ENCODE results near the gene MON1A.
"Not testable (repeated sequence)": the region's sequence is repeated elsewhere in the genome, so short reads cannot be mapped to it uniquely, and the experiment has no call there.

MON1A gene

DNA sequence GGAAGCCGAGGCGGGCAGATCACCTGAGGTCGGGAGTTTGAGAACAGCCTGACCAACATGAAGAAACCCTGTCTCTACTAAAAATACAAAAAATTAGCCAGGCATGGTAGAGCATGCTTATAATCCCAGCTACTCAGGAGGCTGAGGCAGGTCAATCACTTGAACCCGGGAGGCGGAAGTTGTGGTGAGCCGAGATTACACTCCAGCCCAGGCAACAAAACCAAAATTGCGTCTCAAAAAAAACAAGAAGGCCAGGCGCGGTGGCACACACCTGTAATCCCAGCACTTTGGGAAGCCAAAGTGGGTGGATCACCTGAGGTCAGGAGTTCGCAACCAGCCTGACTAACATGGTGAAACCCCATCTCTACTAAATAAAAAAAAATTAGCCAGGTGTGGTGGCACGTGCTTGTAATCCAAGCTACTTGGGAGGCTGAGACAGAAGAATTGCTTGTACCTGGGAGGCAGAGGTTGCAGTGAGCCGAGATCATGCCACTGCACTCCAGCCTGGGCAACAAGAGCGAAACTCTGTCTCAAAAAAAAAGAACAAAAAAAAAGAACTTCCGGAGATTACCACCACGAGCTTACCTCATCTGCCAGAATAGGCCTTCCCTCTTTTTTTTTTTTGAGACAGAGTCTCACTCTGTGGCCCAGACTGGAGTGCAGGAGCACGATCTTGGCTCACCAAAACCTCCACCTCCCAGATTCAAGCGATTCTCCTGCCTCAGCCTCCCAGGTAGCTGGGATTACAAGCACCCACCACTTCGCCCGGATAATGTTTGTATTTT, 11.6 kb downstream of the MON1A start:
- not testable (repeated sequence) for DNase-seq

DNA sequence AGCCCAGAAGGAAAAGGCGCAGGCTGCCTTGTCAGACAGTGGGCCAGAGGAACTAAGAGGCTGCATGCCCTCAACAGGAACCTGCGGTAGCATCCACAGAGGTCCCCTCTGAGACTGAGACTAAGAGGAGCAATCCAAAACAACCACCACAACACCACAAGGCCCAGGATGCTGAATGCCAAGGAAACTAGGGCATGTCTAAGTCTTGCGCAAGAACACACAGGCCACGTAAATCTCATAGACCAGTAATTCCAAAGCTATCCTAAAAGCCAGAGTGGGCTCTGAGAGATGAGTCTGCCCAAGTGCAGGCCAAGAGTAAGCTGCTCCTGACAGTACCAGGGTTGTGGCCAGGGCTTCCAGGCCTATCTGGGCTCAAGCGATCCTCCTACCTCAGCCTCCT, 12.9 kb downstream of the MON1A start:
- no peak for DNase-seq

DNA sequence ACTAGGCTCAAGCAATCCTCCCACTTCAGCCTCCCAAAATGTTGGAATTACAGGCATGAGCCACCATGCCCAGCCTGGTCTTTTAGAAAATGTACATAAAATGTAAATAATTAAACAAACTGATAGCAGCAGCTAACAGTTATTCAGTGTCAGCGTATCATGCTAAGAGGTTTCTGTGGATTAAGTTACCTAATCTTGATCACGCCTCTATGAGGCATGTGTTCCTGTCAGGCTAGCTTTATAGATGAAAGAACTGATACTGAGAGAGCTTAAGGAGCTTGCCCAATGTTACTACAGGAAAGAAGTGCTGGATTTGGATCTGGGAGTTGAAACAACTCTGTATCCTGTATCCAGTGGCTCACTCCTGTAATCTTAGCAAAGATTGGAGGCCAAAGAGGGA, 14.7 kb downstream of the MON1A start:
- no peak for DNase-seq

DNA sequence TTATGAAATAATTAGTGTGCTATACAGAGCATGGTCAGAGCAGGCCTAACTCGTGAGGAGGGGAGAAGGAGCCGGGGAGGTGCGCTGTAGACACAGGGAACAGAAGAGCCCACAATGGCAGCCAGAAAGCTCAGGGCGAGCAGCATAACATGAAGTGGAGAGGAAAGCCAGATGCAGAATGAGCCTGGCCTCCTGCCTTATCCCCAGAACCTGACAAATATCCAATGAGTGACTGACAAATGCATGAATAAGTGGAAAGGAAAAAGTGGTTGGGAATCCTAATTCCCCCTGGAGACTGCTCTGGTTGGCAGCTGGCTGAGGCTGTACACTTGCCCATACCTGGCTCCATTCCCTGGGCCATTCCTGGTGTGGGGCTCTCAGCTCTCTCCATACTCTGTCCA, 16.7 kb downstream of the MON1A start:
- DNase-seq: no peak

DNA sequence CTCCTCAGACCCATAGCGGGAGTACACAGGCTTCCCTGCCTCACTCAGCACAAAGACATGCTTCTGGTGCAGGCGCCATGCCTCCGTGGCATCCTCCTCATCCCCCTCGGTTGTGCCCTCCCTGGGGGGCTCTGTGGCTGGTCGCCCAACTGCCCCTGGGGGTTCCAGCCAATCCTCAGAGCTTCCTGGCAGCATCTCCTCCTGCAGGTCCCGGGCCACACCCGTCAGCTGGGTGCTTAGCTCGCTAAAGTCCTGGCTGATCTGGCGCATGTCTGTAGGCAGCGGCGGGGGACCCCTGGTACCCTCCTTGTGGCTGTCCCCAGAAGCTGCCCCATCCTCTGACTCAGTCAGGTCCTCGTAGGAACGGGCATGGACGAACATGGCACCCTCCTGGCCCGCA, 18.0 kb downstream of the MON1A start:
- no peak for DNase-seq

DNA sequence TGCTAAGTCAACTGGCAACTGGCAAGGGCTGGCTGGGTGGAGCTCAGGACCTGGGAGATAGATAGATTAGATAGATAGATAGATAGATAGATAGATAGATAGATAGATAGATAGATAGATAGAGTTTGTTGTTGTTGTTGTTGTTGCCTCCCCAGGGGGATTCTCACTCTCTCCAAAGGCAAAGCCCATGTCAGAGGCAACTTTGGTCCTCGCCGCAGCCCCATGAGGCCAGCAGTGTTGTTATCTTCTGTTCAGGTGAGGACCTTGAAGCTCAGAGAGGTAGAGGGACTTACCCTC, 18.5 kb downstream of the MON1A start:
- no peak for DNase-seq

DNA sequence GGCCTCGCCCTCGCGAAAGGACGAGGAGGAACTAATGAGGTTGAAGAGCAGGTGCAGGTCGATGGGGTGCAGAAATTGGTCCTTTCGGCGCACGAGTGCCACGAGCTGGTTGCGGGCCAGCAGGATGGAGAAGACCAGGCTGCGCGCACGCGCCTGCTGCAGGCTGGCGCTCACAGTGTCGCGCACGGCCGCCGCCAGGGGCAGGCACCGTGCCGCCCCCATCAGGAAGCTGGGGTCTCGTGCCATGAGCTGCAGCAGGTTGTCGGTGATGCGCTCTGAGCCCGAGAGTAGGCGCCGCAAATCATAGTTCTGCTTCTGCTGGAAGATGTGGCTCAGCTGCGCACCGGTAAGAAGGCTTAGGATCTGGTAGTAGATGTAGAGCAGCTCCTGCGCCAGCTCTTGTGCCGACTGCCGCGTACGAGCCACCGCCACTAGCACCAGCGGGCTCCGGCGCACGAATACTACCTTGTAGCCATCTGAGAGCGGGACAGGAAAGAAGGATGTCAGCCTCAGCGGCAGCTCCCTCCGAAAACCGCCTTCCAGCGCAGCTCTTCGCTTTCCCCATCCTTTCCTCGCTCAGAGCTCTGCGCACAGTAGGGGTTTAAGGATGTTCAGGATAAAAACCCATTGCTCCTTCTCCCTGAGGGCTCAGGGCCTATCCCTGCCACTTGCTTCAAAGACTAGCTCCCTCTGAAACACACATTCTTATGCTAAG, 19.0 kb downstream of the MON1A start:
- DNase-seq: no peak

DNA sequence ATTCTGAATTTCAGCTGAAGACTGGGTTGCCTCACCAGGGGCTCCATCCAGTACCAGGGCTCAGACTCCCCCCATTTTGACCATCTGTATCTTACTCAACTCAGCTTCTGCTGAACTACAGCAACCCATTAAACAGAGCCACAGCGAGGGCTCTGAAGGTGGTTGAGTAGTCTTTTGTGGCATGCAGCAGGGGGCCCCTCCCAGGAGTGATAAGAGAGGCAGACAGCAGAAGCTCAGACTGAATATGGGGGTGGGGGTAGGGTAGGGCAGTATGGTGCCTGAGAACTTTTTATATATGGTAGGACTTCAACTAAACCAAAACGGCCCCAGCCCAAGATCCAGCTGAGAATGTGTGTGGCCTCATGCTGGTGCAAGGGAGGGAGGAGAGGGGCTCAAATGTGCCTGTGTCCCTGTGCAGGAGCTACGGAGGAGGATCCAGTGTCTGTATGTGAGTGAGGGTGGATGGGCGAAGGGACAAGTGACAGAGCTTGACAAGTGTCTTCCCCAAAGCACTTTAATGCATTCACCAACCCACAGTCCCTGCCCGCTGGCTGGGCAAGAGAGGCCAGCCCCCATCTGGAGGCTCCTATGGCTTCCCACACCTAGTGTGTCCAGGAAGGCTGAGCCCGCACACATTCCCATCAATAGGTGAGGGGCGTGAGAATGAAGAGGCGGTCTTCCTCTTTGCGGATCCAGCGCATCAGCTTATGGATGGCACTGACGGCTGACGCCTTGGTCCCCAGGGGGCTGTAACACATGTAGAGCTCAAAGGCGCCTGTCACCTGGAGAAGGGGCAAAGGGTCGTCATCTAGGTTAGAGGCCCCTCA, 21.0 kb downstream of the MON1A start:
- no peak for DNase-seq

DNA sequence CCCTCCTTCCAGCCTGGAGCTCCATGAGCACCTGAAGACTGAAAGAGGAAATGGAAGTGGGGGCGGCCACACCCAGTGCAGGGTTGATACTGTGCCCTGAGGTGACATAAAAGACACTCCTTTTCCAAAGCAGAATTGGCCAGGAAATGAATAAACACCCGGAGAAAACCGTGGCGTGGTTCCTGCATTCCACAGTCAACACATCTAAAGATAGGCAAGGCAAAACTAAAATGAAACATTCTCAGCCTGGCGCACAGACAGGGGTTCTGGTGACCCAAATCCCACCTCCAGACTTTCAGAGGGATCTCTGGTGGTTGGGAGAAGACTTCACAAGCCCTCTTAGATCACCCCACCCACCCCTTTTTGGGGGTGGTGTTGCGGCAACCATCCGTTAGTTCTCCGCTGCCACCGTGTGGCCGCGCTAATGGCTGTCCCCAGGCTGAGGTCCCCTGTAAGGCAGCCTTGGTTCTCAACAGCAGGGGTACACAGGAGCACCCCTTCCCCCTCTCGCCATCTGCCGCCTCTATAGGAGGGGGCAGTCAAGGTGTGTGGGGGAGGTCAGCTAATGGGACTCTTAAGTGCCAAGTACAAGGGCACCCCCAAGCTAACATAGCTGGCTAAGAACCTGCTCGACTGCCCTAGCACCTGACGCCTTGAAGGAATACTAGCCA, 23.4 kb downstream of the MON1A start:
- DNase-seq: peak; percentile 43 to 55

DNA sequence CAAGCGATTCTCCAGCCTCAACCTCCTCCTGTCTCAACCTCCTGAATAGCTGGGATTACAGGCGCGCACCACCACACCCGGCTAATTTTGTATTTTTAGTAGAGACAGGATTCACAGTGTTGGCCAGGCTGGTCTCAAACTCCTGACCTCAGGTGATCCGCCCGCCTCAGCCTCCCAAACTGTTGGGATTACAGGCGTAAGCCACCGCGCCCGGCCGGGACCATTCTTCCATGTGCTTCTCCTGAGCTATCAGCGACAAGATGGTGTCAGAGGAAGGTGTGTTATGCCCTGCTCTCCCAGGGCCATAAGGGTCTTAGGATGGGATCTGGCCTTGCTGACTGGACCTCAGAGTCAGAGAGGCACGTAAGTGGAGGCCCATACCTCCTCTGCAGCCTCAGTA, 25.2 kb downstream of the MON1A start:
- not testable (repeated sequence) for DNase-seq

DNA sequence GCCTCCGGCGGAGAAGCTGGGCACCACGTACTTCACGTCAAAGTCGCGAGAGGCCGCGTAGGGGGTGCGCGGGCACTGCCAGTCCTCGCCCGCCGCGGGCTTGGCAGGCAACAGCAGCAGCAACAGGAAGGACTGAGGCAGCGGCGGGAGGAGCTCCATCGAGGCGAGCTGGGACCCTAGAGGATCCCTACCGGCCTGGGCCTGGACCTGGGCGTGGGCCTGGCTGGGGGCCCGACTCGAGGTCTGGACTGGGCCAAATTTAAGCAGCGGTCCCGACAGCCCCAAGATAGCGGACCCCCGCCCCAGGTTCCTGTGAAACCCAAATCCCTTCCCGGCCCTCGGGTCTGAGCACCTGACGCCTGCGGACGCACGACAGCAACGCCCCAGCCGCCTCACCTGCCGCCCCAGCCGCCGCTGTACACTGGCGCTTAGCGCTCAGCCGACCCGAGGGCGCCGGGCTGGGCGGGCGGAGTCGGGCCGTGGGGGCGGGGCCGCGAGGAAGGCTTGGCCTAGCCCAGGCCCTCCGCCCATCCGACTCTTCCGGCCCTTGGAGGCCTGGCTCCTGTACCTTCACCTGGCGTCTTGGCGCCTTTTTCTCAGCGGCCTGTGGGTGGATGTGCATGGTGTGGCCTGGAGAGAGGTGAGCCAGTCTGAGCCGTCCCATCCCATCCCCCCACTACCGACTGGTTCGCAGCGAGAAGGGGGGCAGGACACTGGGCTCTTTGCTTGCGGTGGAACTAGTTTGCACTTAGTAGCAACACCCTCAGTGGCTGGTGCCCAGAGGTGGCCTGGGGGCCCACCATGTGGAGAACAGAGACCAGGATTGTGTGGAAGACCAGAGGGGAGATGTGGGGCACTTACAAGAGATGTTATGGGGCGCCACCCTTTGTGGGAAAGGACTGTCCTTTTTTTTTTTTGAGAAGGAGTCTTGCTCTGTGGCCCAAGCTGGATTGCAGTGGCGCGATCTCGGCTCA, 25.9 kb downstream of the MON1A start, which contains the start of gene MST1R:
MST1R (minus strand) TSS at position 423 of the 974 bp plus-strand sequence; CDS start at position 159, 264 bp downstream.
- peak; percentile 74 to 77 for DNase-seq

DNA sequence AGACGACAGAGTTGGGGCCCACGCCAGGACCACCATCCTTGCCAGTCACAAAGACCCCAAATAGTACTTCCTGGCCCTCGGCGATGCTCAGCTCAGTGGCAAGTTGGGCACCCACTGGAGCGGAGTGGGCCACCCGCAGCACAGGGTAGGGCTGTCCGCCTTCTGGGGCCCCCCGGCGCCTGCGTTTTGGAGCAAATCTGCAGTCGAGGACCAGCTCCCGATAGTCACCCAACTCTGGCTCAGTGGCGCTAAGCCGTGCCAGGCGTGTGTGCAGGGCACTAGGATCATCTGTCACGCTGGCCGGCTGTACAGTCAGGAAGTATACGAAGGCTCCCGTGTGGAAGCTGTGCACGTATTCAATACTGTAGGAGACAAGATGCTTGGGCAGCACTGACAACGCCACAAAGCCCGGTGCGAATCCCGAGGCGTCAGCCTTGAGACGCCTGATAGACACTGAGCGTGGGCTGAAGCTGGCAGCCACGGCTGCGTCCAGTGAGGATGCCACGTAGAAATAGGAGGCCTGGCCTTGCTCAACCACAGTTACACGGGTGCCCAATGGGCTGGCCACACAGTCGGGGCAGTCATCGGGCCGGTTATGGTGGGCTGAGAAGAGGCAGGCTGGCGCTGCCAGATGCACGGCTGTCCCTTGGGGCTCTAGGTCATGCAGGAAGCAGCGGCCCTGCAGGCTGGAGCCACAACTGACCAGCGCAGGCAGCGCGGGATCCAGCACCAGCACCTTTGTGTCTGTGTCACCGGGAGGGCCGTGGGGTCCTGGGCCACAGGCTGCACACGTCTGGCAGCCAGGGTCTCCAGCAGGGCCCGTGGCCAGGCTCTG, 26.9 kb downstream of the MON1A start:
- DNase-seq: no peak

DNA sequence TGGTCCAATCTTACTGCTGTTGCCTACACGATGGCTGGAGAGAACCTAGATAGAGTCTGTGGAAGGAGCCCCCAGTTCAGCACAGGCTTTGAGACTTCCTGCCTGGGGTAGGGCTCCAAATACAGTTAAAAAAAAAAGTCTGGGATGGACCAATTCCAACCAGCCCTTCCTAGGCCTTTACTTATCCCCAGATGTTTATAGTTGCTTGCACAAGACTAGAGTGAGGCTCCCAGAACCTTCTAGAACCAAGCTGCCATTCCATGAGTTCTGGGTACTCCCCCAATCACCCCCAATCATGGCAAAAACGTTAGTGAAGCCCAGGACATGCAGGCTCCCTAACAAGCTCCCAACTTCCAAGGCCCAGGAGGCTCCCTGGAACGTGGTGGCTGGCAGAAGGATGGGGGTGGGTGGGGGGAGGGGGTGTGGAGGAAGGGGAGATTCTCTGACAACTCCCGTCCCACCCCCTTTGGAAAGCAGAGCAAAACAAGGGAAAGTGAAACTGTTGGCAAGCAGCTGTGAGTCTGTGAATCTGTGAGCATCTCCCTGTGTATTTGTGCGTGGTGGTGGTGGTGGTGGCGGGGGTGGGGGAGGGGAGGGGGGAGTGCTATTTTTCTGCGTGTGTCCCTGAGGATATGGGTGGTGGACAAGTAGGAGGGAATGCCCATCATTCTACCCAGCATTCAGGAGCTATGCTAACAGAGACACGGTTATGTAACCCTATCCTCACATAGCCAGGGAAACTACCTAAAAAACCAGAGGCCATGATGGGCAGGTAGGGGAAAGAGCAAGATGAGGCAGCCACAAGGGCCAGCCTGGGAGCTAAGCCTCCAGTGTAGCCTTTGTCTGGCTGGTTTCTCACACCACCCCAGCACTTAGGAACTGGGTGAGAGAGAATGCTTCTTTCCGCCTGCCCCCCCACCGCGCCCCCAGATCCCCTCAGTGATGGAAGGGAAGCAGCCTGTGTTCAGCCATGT, 28.0 kb downstream of the MON1A start:
- no peak for DNase-seq

DNA sequence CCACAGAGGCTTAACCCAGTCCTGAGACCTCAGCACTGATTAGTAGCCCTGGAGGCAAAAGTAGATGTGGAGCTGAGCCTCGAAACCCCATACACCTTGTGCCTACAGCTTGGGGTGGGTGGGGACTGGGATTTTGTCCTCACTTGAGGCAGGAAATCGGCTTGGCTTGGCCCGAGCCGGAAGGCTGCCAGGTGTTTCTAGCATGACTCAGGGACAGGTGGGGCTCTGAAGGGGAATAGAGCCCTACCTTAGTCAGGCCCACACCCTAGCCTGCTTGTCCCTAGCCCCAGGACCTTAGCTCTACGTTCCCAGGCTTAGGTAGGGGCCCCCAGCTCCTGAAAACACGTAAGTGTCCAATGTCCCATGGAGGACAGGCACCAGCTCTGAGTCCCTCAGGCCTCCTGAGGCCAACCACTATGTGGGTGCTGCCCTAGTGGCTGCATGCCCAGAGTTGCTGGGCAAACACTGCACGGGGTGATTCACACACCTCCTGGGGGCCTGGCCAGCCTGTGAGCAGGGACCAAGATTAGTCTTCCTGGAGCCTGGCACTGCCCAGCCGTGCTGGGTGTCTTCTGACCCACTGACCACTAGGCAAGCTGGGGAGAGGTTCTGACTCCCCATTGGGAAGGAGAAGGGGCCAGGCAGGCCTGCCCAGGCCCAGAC, 29.0 kb downstream of the MON1A start:
- DNase-seq: no peak

DNA sequence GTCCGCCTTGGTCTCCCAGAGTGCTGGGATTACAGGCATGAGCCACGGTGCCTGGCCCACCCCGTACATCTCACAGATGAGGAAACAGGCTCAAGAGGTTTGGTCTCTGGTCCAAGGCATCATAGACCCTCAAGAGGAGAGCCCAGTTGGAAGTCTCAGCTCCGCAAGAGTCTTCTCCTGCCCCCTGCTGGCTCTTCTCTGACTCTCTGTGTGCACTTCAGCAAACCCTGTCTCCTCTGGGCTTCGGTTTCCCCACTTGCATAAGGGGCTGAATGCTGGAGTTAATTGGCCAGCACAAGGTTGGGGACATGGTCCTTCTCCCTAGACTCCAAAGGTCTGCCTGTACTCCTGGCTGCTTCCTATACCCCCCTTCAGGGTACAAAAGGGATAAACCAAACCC, 29.8 kb downstream of the MON1A start:
- no peak for DNase-seq

DNA sequence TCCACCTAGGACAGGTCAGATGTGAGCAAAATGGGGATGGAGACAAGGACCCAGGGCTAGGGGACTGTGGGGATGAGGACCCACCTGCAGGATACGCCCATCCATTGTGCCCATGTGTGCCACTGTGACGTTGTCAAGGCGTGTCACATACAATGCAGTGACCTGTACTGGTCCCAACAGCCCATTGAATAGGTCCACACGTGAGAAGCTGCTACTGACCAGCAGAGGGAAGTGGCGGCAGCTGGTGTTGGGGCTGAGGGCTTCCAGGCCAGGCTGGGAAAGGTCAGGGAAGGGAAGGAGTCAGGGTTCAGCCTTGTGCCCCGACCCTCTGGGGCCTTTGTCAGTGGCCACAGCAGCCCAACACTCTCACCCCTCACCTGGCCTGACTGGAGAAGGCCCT, 30.6 kb downstream of the MON1A start:
- DNase-seq: no peak

DNA sequence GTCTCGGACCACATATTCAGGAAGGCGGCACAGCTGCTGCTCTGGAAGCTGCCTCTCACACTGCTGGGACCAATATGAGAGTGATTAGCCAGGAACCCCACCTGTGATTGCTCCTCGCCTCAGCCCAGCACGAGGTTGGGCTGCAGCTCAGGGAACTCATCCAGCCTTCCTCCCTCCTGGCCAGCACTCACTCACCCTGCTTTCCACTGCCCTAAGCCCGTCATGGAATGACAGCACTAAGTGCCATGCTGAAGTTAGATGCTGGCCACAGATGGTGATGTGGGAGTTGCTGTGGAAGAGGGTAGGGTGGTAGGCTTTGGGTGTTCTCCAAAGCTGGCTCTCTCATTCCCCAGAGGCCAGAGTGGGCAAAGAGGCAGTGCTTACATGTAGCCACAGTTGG, 33.3 kb downstream of the MON1A start:
- no peak for DNase-seq

DNA sequence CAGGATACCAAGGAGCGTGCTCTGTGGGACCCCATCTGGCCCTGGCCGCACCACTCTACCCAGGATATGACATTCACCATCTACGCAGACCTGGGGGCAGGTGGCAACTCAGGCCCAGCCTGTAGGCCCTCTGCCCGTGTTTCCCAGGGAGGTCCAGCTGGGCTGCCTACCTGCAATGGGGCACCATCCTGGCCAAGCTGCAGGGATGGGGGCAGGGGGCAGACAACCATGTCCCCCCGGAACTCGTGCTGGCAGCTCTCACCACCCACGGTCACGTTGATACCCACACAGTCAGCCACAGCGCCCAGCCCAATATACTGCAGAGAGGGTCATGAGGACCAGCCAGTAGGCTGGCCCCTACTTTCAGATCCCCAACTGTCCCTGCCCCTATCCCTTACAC, 33.8 kb downstream of the MON1A start:
- DNase-seq: no peak

DNA sequence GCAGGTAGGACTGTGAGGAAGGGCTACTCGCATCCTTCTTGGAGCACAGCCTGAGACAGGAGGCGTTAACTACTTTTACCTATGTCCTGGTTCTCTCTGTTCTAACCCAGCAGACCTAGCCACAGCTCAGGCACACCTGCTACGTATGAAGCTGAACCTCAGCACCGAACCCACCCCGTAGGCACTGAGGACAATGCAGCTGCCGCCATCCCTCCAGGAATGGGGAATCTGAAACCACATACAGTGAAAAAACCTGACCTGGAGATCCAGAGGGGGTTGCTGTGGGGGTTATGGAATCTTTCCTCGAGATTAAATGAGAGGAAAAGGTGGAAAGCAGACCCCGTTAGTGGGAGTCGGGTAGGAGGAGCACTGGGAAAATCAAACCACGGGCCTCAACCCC, 40.3 kb downstream of the MON1A start:
- DNase-seq: no peak

Measured in activated CD4-positive, alpha-beta T cell treated with anti-CD3 and anti-CD28 coated beads for 4 hours (primary cell).